Activated B cell treated with CpG ODN at 0.5 μM for 24 hours (primary cell): ENCODE results near the gene SAMSN1. TPM values are rescaled to one million over a fixed set of nuclear protein-coding genes. Genes with fewer than 3 reads are reported as not detected.

Source experiments
- ATAC-seq: fragments of 200-7000 bp; cut with Tn5 transposase; one replicate; pipeline ENCODE4 v1.10.0; 2021; ENCODE audit warnings: low read depth, mild to moderate bottlenecking, moderate library complexity
- CTCF ChIA-PET: fragments of 350-600 bp; sonication (Branson Sonifier 250); formaldehyde crosslinking; loops from one replicate; lab custom pipeline; 2021; ENCODE audit warnings: antibody characterized with exemption; lab: Charles Lee
- POLR2A ChIA-PET: fragments of 350-600 bp; sonication (Branson Sonifier 250); formaldehyde crosslinking; loops from one replicate; lab custom pipeline; 2021; ENCODE audit warnings: antibody characterized with exemption; lab: Charles Lee
- DNase-seq: peaks from one replicate; pipeline ENCODE4 v3.0.0; 2022
- H3K27ac Mint-ChIP-seq: one replicate; pipeline ENCODE4 v1.8.0; 2020; ENCODE audit warnings: mixed read lengths
- H3K27me3 Mint-ChIP-seq: one replicate; pipeline ENCODE4 v1.8.0; 2021; ENCODE audit warnings: mixed read lengths
- H3K36me3 Mint-ChIP-seq: one replicate; pipeline ENCODE4 v1.8.0; 2021; ENCODE audit warnings: low read depth, mixed read lengths
- H3K4me1 Mint-ChIP-seq: one replicate; pipeline ENCODE4 v1.8.0; 2021; ENCODE audit warnings: mixed read lengths
- H3K4me3 Mint-ChIP-seq: one replicate; pipeline ENCODE4 v1.8.0; 2020; ENCODE audit warnings: mild to moderate bottlenecking, mixed read lengths
- H3K9me3 Mint-ChIP-seq: one replicate; pipeline ENCODE4 v1.8.0; 2020; ENCODE audit warnings: mixed read lengths
- intact Hi-C: fragments of 100-400 bp; cut with micrococcal nuclease; formaldehyde crosslinking; loops from one replicate; pipeline ENCODE4 v1.15.1; 2024
- total RNA-seq: library from RNA; stranded (reverse); gene quantifications from 2 replicates; pipeline ENCODE4 v1.2.3, GENCODE V29; 2022
- TF ChIP-seq, protein P1 (sequence below): fragments of 200-600 bp; IDR thresholded peaks from one replicate; pipeline ENCODE4 v1.8.0; 2022; ENCODE audit warnings: antibody characterized with exemption, mild to moderate bottlenecking

SAMSN1 gene
- total RNA-seq, 1 donor from 2014 or later = 49.7 TPM

DNA sequence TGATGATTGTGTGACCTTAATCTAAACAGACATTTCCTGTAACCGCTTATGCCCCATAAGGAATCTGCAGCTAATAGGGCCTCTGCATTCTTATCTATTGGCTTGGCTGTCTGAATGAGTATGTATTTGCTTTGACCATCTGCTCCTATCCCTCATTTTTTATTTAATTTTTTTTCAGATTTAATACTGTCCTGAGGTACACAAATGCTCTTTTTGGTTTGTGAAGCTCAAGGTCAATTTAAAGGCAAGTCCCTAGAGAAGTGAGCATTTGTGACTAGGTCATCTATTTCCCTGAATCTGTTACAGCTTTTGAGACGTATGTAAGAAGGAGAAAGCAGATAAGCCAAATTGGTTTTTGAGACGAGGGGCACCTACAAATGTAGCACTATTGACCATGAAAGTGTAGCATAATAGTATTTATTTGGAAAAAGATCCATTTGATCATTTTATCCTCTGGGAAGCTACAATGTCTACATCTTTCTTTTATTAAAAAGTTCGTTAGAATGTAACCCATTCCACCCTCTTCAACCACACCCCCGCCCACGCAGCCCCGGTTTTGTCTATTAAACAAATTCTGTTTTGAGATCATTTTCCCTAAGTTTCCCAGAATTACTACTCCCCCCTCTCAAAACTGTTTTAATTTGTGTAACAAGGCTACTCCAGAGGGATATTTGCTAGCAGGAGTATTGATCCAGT, 93.9 kb downstream of the SAMSN1 start:
- intact Hi-C loops = no loop called here
- H3K4me1 Mint-ChIP-seq = peaks cover 11% of the 10 kb centered on the region
- no peak overlapping the region for H3K4me3 Mint-ChIP-seq
- ChIA-PET CTCF (no interaction called here), POLR2A (interaction anchor here (0.7 to 1.6 kb wide), 2 partner anchors 89 to 235 kb away, joined by 4 to 5 read pairs; no protein-coding TSS in a partner anchor)
- no peak for ATAC-seq
- no peak for DNase-seq
- H3K9me3 Mint-ChIP-seq = no peaks in the 10 kb centered on the region
- H3K27me3 Mint-ChIP-seq = no peaks in the 10 kb centered on the region
- no peak overlapping the region for H3K27ac Mint-ChIP-seq
- no peaks in the 10 kb centered on the region for H3K36me3 Mint-ChIP-seq
- TF ChIP-seq, protein P1, sequence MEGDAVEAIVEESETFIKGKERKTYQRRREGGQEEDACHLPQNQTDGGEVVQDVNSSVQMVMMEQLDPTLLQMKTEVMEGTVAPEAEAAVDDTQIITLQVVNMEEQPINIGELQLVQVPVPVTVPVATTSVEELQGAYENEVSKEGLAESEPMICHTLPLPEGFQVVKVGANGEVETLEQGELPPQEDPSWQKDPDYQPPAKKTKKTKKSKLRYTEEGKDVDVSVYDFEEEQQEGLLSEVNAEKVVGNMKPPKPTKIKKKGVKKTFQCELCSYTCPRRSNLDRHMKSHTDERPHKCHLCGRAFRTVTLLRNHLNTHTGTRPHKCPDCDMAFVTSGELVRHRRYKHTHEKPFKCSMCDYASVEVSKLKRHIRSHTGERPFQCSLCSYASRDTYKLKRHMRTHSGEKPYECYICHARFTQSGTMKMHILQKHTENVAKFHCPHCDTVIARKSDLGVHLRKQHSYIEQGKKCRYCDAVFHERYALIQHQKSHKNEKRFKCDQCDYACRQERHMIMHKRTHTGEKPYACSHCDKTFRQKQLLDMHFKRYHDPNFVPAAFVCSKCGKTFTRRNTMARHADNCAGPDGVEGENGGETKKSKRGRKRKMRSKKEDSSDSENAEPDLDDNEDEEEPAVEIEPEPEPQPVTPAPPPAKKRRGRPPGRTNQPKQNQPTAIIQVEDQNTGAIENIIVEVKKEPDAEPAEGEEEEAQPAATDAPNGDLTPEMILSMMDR = no peak

GRCh38 chr21:14451546-14451945, 94.6 kb downstream of the SAMSN1 start:
- ATAC-seq (no peak), DNase-seq (no peak)
- no peak overlapping the region for H3K27ac Mint-ChIP-seq
- no peak overlapping the region for H3K4me3 Mint-ChIP-seq
- ChIA-PET CTCF (no interaction called here), POLR2A (interaction anchor here (1.6 kb wide), 1 partner anchor 236 kb away, joined by 4 read pairs; no protein-coding TSS in a partner anchor)
- intact Hi-C loops = no loop called here
- H3K27me3 Mint-ChIP-seq = no peaks in the 10 kb centered on the region
- H3K4me1 Mint-ChIP-seq = peaks cover 11% of the 10 kb centered on the region
- TF ChIP-seq, protein P1 = no peak
- H3K36me3 Mint-ChIP-seq = no peaks in the 10 kb centered on the region
- H3K9me3 Mint-ChIP-seq = no peaks in the 10 kb centered on the region

DNA sequence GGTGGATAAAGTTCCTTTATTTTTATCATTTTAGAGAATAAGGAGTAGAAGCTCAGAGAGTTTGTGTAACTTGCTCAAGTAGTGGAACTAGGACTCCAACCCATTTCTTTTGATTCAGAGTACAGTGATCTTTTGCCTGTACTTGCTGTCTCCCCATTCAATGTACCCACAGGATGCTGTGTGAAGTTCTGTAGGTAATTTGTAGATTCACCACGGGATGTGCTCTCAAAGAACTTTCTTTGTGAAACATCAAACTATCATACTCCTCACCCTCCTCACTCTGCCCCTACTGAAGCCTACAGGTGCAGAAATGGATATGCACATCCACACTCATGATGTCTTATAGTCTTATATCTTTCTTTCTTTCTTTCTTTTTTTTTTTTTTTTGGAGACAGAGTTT, 97.3 kb downstream of the SAMSN1 start:
- POLR2A ChIA-PET = no interaction called here
- Mint-ChIP-seq H3K4me1 (peaks cover 6% of the 10 kb centered on the region), H3K4me3 (no peak overlapping the region), H3K27ac (no peak overlapping the region), H3K36me3 (no peaks in the 10 kb centered on the region), H3K9me3 (no peaks in the 10 kb centered on the region), H3K27me3 (no peaks in the 10 kb centered on the region)
- ATAC-seq (no peak), DNase-seq (no peak)
- intact Hi-C loops = no loop called here
- TF ChIP-seq, protein P1 = no peak
- CTCF ChIA-PET = no interaction called here

DNA sequence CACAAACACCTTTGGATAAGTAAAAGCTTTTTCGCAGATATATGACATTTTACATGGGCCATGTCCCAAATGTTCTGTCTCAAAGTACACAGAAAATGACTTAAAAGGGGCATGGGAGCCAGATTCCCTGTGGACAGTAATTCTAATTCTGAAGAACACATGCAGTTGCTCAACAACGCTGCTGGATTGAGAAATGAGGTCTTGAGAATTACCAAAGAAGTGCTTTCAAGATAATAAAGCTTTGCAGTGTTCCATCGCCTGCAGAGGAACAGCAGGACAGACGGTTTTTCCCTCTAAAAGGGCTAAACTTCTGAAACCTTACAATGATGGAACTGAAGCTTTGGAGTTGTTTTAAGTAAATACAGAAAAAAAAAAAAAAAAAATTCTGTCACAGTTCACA, 107.9 kb downstream of the SAMSN1 start:
- POLR2A ChIA-PET = no interaction called here
- CTCF ChIA-PET = interaction anchor here (1.0 kb wide), 1 partner anchor 35 kb away, joined by 3 read pairs; no protein-coding TSS in a partner anchor
- no peak overlapping the region for H3K4me3 Mint-ChIP-seq
- peaks cover 5% of the 10 kb centered on the region for H3K9me3 Mint-ChIP-seq
- intact Hi-C loops = no loop called here
- TF ChIP-seq, protein P1 = no peak
- peaks cover 3% of the 10 kb centered on the region for H3K27me3 Mint-ChIP-seq
- no peak for ATAC-seq
- DNase-seq = no peak
- no peak overlapping the region for H3K27ac Mint-ChIP-seq
- H3K4me1 Mint-ChIP-seq = no peaks in the 10 kb centered on the region
- H3K36me3 Mint-ChIP-seq = no peaks in the 10 kb centered on the region

GRCh38 chr21:14435423-14435822, 110.7 kb downstream of the SAMSN1 start:
- Mint-ChIP-seq H3K4me3 (no peak overlapping the region), H3K4me1 (no peaks in the 10 kb centered on the region), H3K9me3 (peaks cover 5% of the 10 kb centered on the region), H3K27ac (no peak overlapping the region), H3K27me3 (peaks cover 3% of the 10 kb centered on the region), H3K36me3 (no peaks in the 10 kb centered on the region)
- no peak for ATAC-seq
- ChIA-PET POLR2A (no interaction called here), CTCF (no interaction called here)
- intact Hi-C loops = no loop called here
- no peak for DNase-seq
- TF ChIP-seq, protein P1 = no peak

Other genes with a start within 250 kb of the SAMSN1 start
- 17.0 and 17.8 TPM in 2 replicates for gene HSPA13, start 163.2 kb downstream of the SAMSN1 start, total RNA-seq